HG03354 (cell line): Measurements from ENCODE around the gene NOL3.
A peak's percentile ranks its signal among the peaks of the same experiment; 100 is the strongest.

Experiments used
- ATAC-seq: cut with Tn5 transposase; IDR thresholded peaks from one replicate; pipeline ENCODE4 v1.9.1; 2021; ENCODE audit warnings: mild to moderate bottlenecking; ENCODE audit not compliant: unreplicated experiment, poor library complexity, severe bottlenecking

The NOL3 gene

GRCh38 chr16:67154578-67155294, 15.6 kb upstream of the NOL3 start:
- no peak for ATAC-seq

GRCh38 chr16:67155295-67156142, 14.8 kb upstream of the NOL3 start:
- ATAC-seq, result no peak

- no peak for ATAC-seq
Observed at GRCh38 chr16:67156143-67156844, 14.0 kb upstream of the NOL3 start.

GRCh38 chr16:67157106-67157748, 13.1 kb upstream of the NOL3 start:
- no peak for ATAC-seq

- no peak for ATAC-seq
Observed at GRCh38 chr16:67157892-67158635, 12.3 kb upstream of the NOL3 start.

- peak; percentile 41 for ATAC-seq
Observed at GRCh38 chr16:67158637-67159600, 11.4 kb upstream of the NOL3 start.

- no peak for ATAC-seq
Observed at GRCh38 chr16:67161595-67162058, 8.7 kb upstream of the NOL3 start.

GRCh38 chr16:67162506-67163163, 7.7 kb upstream of the NOL3 start:
- ATAC-seq, result no peak

GRCh38 chr16:67163164-67163998, 7.0 kb upstream of the NOL3 start:
- ATAC-seq, result no peak

- ATAC-seq, result no peak
Observed at GRCh38 chr16:67163999-67164558, 6.3 kb upstream of the NOL3 start.

GRCh38 chr16:67164599-67165061, 5.7 kb upstream of the NOL3 start, which contains the start of gene HSF4:
HSF4 (plus strand) TSS chr16:67164745; CDS start chr16:67164812, 67 bp downstream.
- ATAC-seq, result no peak

GRCh38 chr16:67165121-67166078, 4.9 kb upstream of the NOL3 start:
- ATAC-seq, result no peak

- ATAC-seq, result no peak
Observed at GRCh38 chr16:67166110-67166547, 4.2 kb upstream of the NOL3 start.

GRCh38 chr16:67166598-67167168, 3.7 kb upstream of the NOL3 start:
- no peak for ATAC-seq

- ATAC-seq, result no peak
Observed at GRCh38 chr16:67167588-67167987, 2.8 kb upstream of the NOL3 start.
